Urinary bladder (tissue), 4 donors: ENCODE results near the gene ADRA1B. TPM values are rescaled to one million over a fixed set of nuclear protein-coding genes. Genes with fewer than 3 reads are reported as not detected.

Experiments used
- DNase-seq: peaks from one replicate; pipeline ENCODE4 v3.0.0-alpha.2; 2015; ENCODE audit errors: extremely low spot score
- H3K27ac ChIP-seq: one replicate; pipeline ENCODE4 v1.5.1; 2013; ENCODE audit warnings: low read depth, mild to moderate bottlenecking, moderate library complexity
- H3K36me3 ChIP-seq: one replicate; pipeline ENCODE4 v1.6.1; 2013; ENCODE audit warnings: mild to moderate bottlenecking, moderate library complexity; ENCODE audit not compliant: insufficient read depth
- H3K4me1 ChIP-seq: one replicate; pipeline ENCODE4 v1.6.1; 2013; ENCODE audit warnings: mild to moderate bottlenecking, moderate library complexity; ENCODE audit not compliant: insufficient read depth
- H3K4me3 ChIP-seq: one replicate; pipeline ENCODE4 v1.5.1; 2013; ENCODE audit warnings: low read depth, low read length
- WGBS: extraction: QIAGEN DNeasy Blood & Tissue Kit; methylation state at CpG from one replicate; pipeline ENCODE4 v1.1.7; 2013; 5-methylcytosine and 5-hydroxymethylcytosine counted together
- polyA plus RNA-seq: library from polyadenylated mRNA; stranded (reverse); fragments of 200-250 nt; gene quantifications from one replicate; pipeline ENCODE4 v1.2.3, GENCODE V29; 2013
- total RNA-seq: library from RNA; depleted of rRNA; stranded (reverse); fragments of >200 nt; gene quantifications from one replicate; pipeline ENCODE4 v1.2.3, GENCODE V29; 2014
- donor health status: healthy with polysubstance abuse.
- donor health status: healthy.

Gene ADRA1B
- total and polyA plus RNA-seq, 2 donors: 0.29 to 0.63 TPM

- no peaks in the 10 kb centered on the region for H3K36me3 ChIP-seq
- no peak overlapping the region for H3K27ac ChIP-seq
- no peak for DNase-seq
- WGBS: 50% methylated on average over 12 of the region's 12 CpGs
- H3K4me3 ChIP-seq: no peak overlapping the region
- H3K4me1 ChIP-seq: no peaks in the 10 kb centered on the region
These were observed 12.0 kb downstream of the ADRA1B start for GRCh38 chr5:159928122-159928909.

- DNase-seq: no peak
- Histone ChIP-seq H3K27ac (no peak overlapping the region), H3K36me3 (no peaks in the 10 kb centered on the region), H3K4me1 (no peaks in the 10 kb centered on the region), H3K4me3 (no peak overlapping the region)
- WGBS: 53% methylated on average over 1 of the region's 1 CpG
These were observed 12.9 kb downstream of the ADRA1B start for GRCh38 chr5:159929176-159929575.

- Histone ChIP-seq H3K4me3 (no peak overlapping the region), H3K36me3 (no peaks in the 10 kb centered on the region), H3K4me1 (no peaks in the 10 kb centered on the region), H3K27ac (no peak overlapping the region)
- 62% methylated on average over 10 of the region's 10 CpGs for WGBS
- DNase-seq: no peak
These were observed 17.5 kb downstream of the ADRA1B start for GRCh38 chr5:159933531-159934485.

GRCh38 chr5:159935946-159936345, 19.7 kb downstream of the ADRA1B start:
- no peak for DNase-seq
- Histone ChIP-seq H3K4me1 (no peaks in the 10 kb centered on the region), H3K36me3 (no peaks in the 10 kb centered on the region), H3K27ac (no peak overlapping the region), H3K4me3 (no peak overlapping the region)
- WGBS: 58% methylated on average over 1 of the region's 1 CpG

- H3K4me3 ChIP-seq: no peak overlapping the region
- DNase-seq: no peak
- no peak overlapping the region for H3K27ac ChIP-seq
- 75% methylated on average over 6 of the region's 6 CpGs for whole genome bisulfite sequencing
- no peaks in the 10 kb centered on the region for H3K36me3 ChIP-seq
- no peaks in the 10 kb centered on the region for H3K4me1 ChIP-seq
These were observed 20.5 kb downstream of the ADRA1B start for GRCh38 chr5:159936686-159937329.

GRCh38 chr5:159937580-159937979, 21.3 kb downstream of the ADRA1B start:
- 94% methylated on average over 10 of the region's 10 CpGs for WGBS
- Histone ChIP-seq H3K4me1 (no peaks in the 10 kb centered on the region), H3K27ac (no peak overlapping the region), H3K4me3 (no peak overlapping the region), H3K36me3 (no peaks in the 10 kb centered on the region)
- DNase-seq: no peak

- no peaks in the 10 kb centered on the region for H3K36me3 ChIP-seq
- 46% methylated on average over 5 of the region's 5 CpGs for WGBS
These were observed 27.0 kb downstream of the ADRA1B start for GRCh38 chr5:159943326-159943725.

GRCh38 chr5:159944056-159944600, 27.8 kb downstream of the ADRA1B start:
- WGBS: 43% methylated on average over 5 of the region's 5 CpGs
- Histone ChIP-seq H3K4me3 (no peak overlapping the region), H3K27ac (no peak overlapping the region), H3K4me1 (no peaks in the 10 kb centered on the region), H3K36me3 (no peaks in the 10 kb centered on the region)
- no peak for DNase-seq

More at GRCh38 chr5:159943326-159943725, 27.0 kb downstream of the ADRA1B start:
- H3K27ac ChIP-seq: no peak overlapping the region
- H3K4me1 ChIP-seq: no peaks in the 10 kb centered on the region
- no peak overlapping the region for H3K4me3 ChIP-seq
- no peak for DNase-seq

- Histone ChIP-seq H3K27ac (no peak overlapping the region), H3K4me1 (no peaks in the 10 kb centered on the region), H3K36me3 (no peaks in the 10 kb centered on the region), H3K4me3 (no peak overlapping the region)
- DNase-seq: no peak
- WGBS: 71% methylated on average over 2 of the region's 2 CpGs
These were observed 29.1 kb downstream of the ADRA1B start for GRCh38 chr5:159945359-159945758.

- Histone ChIP-seq H3K4me1 (no peaks in the 10 kb centered on the region), H3K36me3 (no peaks in the 10 kb centered on the region), H3K4me3 (no peak overlapping the region), H3K27ac (no peak overlapping the region)
- DNase-seq: no peak
- WGBS: 72% methylated on average over 9 of the region's 9 CpGs
These were observed 31.6 kb downstream of the ADRA1B start for GRCh38 chr5:159947708-159948358.

GRCh38 chr5:159951387-159951786, 35.1 kb downstream of the ADRA1B start:
- DNase-seq: no peak
- Histone ChIP-seq H3K4me3 (no peak overlapping the region), H3K27ac (no peak overlapping the region), H3K4me1 (no peaks in the 10 kb centered on the region), H3K36me3 (no peaks in the 10 kb centered on the region)
- 26% methylated on average over 10 of the region's 10 CpGs for WGBS

GRCh38 chr5:159951834-159952233, 35.6 kb downstream of the ADRA1B start:
- 82% methylated on average over 3 of the region's 3 CpGs for WGBS
- Histone ChIP-seq H3K27ac (no peak overlapping the region), H3K4me3 (no peak overlapping the region), H3K4me1 (no peaks in the 10 kb centered on the region), H3K36me3 (no peaks in the 10 kb centered on the region)
- no peak for DNase-seq

GRCh38 chr5:159953609-159954008, 37.3 kb downstream of the ADRA1B start:
- H3K4me1 ChIP-seq: no peaks in the 10 kb centered on the region
- WGBS: 94% methylated on average over 3 of the region's 3 CpGs

More at GRCh38 chr5:159953609-159954008, 37.3 kb downstream of the ADRA1B start:
- no peak overlapping the region for H3K4me3 ChIP-seq
- DNase-seq: no peak
- H3K36me3 ChIP-seq: no peaks in the 10 kb centered on the region
- H3K27ac ChIP-seq: no peak overlapping the region
